ENCODE measurements around the gene CAT. TPM values are rescaled to one million over a fixed set of nuclear protein-coding genes. Genes with fewer than 3 reads are reported as not detected.
A peak's percentile ranks its signal among the peaks of the same experiment; 100 is the strongest.

The CAT gene
- total RNA-seq = 63.6 TPM
- 10 to 100 TPM; 45.6 to 74.4 (median 60.5) TPM for polyA plus RNA-seq (ENCODE audit: insufficient read depth in 1 of 8, insufficient read length in 8 of 8, low replicate concordance in 1 of 8)
- long read RNA-seq, donor 1, transcript CAT-201 (13 exons, 2,302 nt) = major isoform, 10 of 16 reads
- long read RNA-seq, donor 1, partial matches to known transcripts = 5 of 16 reads
- long read RNA-seq, donor 1, other reads (novel, unspliced or antisense) = 0 of 16 reads
- long read RNA-seq, donor 2, partial matches to known transcripts = 5 of 7 reads
- long read RNA-seq, donor 2, other reads (novel, unspliced or antisense) = 0 of 7 reads
- long read RNA-seq, donor 3, transcript CAT-201 (13 exons, 2,302 nt) = major isoform, 22 of 22 reads
- long read RNA-seq, donor 3, partial matches to known transcripts = 0 of 22 reads
- long read RNA-seq, donor 3, other reads (novel, unspliced or antisense) = 0 of 22 reads
- long read RNA-seq, donor 4, transcript CAT-201 (13 exons, 2,302 nt) = major isoform, 6 of 7 reads
- long read RNA-seq, donor 4, partial matches to known transcripts = 0 of 7 reads
- long read RNA-seq, donor 4, other reads (novel, unspliced or antisense) = 0 of 7 reads
- long read RNA-seq, donor 5, transcript CAT-201 (13 exons, 2,302 nt) = major isoform, 23 of 28 reads
- long read RNA-seq, donor 5, partial matches to known transcripts = 0 of 28 reads
- long read RNA-seq, donor 5, other reads (novel, unspliced or antisense) = 0 of 28 reads
- long read RNA-seq, donor 6, transcript CAT-201 (13 exons, 2,302 nt) = major isoform, 27 of 33 reads
- long read RNA-seq, donor 6, partial matches to known transcripts = 5 of 33 reads
- long read RNA-seq, donor 6, other reads (novel, unspliced or antisense) = 0 of 33 reads
- long read RNA-seq, donor 7, transcript CAT-201 (13 exons, 2,302 nt) = major isoform, 20 of 30 reads
- long read RNA-seq, donor 7, partial matches to known transcripts = 9 of 30 reads
- long read RNA-seq, donor 7, other reads (novel, unspliced or antisense) = 0 of 30 reads
- long read RNA-seq, donor 8, transcript CAT-201 (13 exons, 2,302 nt) = major isoform, 14 of 15 reads
- long read RNA-seq, donor 8, partial matches to known transcripts = 0 of 15 reads
- long read RNA-seq, donor 8, other reads (novel, unspliced or antisense) = 0 of 15 reads
- long read RNA-seq, donor 9, transcript CAT-201 (13 exons, 2,302 nt) = major isoform, 15 of 24 reads
- long read RNA-seq, donor 9, partial matches to known transcripts = 9 of 24 reads
- long read RNA-seq, donor 9, other reads (novel, unspliced or antisense) = 0 of 24 reads
- long read RNA-seq, donor 10, transcript CAT-201 (13 exons, 2,302 nt) = major isoform, 23 of 24 reads
- long read RNA-seq, donor 10, partial matches to known transcripts = 0 of 24 reads
- long read RNA-seq, donor 10, other reads (novel, unspliced or antisense) = 0 of 24 reads
- long read RNA-seq, donor 11, transcript CAT-201 (13 exons, 2,302 nt) = major isoform, 12 of 22 reads
- long read RNA-seq, donor 11, partial matches to known transcripts = 9 of 22 reads
- long read RNA-seq, donor 11, other reads (novel, unspliced or antisense) = 0 of 22 reads

DNA sequence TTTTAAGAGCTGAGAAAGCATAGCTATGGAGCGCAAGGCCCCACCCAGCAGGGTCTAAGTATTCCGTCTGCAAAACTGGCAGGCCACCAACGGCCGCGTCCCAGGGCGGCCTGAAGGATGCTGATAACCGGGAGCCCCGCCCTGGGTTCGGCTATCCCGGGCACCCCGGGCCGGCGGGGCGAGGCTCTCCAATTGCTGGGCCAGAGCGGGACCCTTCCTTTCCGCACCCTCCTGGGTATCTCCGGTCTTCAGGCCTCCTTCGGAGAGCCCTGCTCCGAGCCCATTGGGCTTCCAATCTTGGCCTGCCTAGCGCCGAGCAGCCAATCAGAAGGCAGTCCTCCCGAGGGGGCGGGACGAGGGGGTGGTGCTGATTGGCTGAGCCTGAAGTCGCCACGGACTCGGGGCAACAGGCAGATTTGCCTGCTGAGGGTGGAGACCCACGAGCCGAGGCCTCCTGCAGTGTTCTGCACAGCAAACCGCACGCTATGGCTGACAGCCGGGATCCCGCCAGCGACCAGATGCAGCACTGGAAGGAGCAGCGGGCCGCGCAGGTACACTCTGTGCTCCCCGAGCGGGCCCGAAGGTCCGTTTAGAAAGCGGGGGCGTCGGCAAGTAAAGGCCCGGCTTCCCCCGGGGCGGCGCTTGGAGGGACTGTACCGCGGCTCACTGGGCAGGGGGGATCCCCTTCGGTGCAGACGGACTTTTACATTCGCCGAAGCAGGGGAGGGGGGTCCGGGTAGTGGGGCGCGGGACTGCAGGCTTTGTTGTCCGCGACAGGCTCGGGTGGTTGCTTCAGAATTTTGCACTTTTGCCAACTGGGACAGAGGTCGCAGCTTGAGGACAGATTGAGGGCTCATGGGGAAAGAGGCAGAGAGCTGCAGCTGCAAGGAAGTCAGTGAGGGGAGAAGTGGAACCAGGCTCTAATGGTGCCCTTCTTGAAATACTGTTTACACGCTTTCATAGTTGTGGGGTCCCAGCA is at the start of gene CAT:
Gene CAT (plus strand): TSS at position 406 of the 979 bp plus-strand sequence. CDS start 80 bp downstream, at position 486.
- Histone ChIP-seq H3K36me3 (ENCODE audit: control insufficient read depth, insufficient read depth, low read length) (peaks cover 5% of the 10 kb centered on the region), H3K4me1 (ENCODE audit: control insufficient read depth, insufficient read depth, low read length) (peaks cover 9% of the 10 kb centered on the region), H3K9me3 (replicated peaks; ENCODE audit: control insufficient read depth, low read depth, low read length) (peaks cover 4% of the 10 kb centered on the region), H3K4me3 (ENCODE audit: low read length) (peak within 1 kb of the TSS; percentile 71), H3K27ac (ENCODE audit: low read length) (peak within 1 kb of the TSS; percentile 92), H3K27me3 (ENCODE audit: control insufficient read depth, insufficient read depth, low read length) (no peaks in the 10 kb centered on the region)
- peak; percentile 99 for DNase-seq
- under 1% methylated on average over 59 of the region's 62 CpGs for WGBS (ENCODE audit: insufficient coverage)

DNA sequence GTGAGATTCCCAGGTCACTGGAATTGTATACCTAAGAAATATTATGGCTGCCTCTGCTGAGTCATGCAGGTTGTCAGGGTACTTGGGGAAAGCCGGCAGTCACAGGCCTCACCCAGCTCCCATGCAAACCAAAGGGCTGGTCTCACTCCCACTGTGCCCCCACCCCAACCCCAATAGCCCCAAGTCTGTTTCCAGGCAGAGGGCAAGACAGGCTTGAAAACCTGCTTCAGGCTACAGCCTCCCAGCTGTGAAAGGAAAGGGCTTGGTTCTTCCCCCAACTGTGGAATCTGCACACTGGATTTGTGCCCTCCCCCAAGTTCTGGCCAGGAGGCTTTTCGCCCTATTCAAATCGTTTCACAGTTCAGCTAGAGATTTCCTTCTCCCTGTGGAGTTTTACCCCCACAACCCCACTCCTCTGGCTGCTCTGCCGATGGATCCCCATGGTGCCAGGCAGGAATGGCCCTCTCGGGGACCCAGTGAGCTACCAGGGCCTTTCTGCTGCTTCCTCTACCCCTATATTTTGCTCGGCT is 43.9 kb upstream of the CAT start:
- no peaks in the 10 kb centered on the region for H3K4me1 ChIP-seq (ENCODE audit: control insufficient read depth, insufficient read depth, low read length)
- no peak overlapping the region for H3K4me3 ChIP-seq (ENCODE audit: low read length)
- 62% methylated on average over 3 of the region's 6 CpGs for WGBS (ENCODE audit: insufficient coverage)
- no peaks in the 10 kb centered on the region for H3K36me3 ChIP-seq (ENCODE audit: control insufficient read depth, insufficient read depth, low read length)
- no peaks in the 10 kb centered on the region for H3K27me3 ChIP-seq (ENCODE audit: control insufficient read depth, insufficient read depth, low read length)
- no peaks in the 10 kb centered on the region for H3K9me3 ChIP-seq (replicated peaks; ENCODE audit: control insufficient read depth, low read depth, low read length)
- no peak overlapping the region for H3K27ac ChIP-seq (ENCODE audit: low read length)
- no peak for DNase-seq

DNA sequence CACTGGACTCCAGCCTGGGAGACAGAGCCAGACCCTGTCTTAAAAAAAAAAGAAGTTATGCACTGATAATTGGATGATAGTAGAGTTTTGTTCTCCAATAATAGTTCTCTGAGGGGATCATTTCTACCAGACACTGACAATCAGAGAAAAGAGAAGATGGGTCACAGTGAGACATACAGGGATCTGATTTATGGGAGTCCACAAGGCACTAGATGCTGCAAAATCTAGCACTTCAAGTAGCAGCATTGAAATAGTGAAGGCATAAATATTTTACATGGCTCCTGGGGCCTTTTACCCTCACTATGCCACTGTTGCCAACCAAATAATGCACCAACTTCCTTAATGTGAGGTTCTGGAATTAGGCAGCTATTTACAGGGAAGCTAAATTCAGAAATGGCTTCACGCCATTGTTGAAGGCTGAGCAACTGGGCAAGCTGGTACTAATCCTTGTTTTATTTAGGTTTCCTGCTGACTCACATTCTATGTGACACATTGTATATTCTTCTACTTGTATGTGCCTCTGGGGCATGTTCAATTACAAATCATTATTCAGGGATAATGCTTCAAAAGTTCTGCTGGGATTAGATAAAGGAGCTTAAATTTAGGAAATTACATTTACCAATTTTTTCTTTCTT is 42.7 kb upstream of the CAT start:
- Histone ChIP-seq H3K9me3 (replicated peaks; ENCODE audit: control insufficient read depth, low read depth, low read length) (no peaks in the 10 kb centered on the region), H3K4me3 (ENCODE audit: low read length) (no peak overlapping the region), H3K36me3 (ENCODE audit: control insufficient read depth, insufficient read depth, low read length) (no peaks in the 10 kb centered on the region), H3K27ac (ENCODE audit: low read length) (no peak overlapping the region), H3K27me3 (ENCODE audit: control insufficient read depth, insufficient read depth, low read length) (no peaks in the 10 kb centered on the region), H3K4me1 (ENCODE audit: control insufficient read depth, insufficient read depth, low read length) (no peaks in the 10 kb centered on the region)
- peak; percentile 25 for DNase-seq
- WGBS (ENCODE audit: insufficient coverage) = no CpG with 5 or more reads among the region's 1 CpG

DNA sequence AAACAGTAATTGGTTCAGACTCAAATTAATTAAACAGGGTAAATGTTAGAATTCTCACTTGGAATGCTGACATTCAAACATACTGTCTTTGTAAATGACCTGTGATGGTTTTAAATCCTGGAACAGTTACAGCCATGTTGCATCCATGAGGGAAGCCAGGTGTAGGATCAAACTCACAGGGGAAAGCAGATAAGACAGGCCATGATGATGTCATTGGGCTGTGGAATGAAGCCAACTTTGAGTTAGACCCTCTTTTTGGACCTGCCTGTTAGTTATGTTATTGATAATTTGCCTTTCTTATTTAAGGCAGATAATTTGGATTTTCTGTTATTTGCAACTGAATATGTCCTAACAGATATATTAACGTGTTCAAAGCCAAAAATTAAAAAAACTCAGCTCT is 41.6 kb upstream of the CAT start:
- Histone ChIP-seq H3K4me3 (ENCODE audit: low read length) (no peak overlapping the region), H3K36me3 (ENCODE audit: control insufficient read depth, insufficient read depth, low read length) (no peaks in the 10 kb centered on the region), H3K9me3 (replicated peaks; ENCODE audit: control insufficient read depth, low read depth, low read length) (no peaks in the 10 kb centered on the region), H3K4me1 (ENCODE audit: control insufficient read depth, insufficient read depth, low read length) (no peaks in the 10 kb centered on the region), H3K27me3 (ENCODE audit: control insufficient read depth, insufficient read depth, low read length) (no peaks in the 10 kb centered on the region), H3K27ac (ENCODE audit: low read length) (no peak overlapping the region)
- WGBS (ENCODE audit: insufficient coverage) = no CpG with 5 or more reads among the region's 1 CpG
- no peak for DNase-seq

DNA sequence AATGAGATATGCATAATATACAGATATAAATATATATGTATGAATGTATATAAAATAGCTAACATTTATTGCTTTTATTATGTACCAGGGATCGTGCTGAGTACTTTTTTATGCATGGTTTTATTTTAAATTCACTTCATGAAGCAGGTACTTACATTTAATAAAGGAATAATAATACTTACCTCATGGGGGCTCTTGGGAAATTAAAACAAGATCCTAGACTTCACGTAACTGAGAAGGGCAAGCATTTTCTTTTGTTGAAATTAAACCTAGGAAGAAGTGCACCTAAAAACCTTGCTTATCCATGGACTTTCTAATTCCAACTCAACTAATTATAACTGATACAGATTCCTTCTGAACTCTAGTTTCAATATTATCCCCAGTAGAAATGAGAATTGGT is 40.9 kb upstream of the CAT start:
- Histone ChIP-seq H3K27me3 (ENCODE audit: control insufficient read depth, insufficient read depth, low read length) (no peaks in the 10 kb centered on the region), H3K27ac (ENCODE audit: low read length) (no peak overlapping the region), H3K36me3 (ENCODE audit: control insufficient read depth, insufficient read depth, low read length) (no peaks in the 10 kb centered on the region), H3K9me3 (replicated peaks; ENCODE audit: control insufficient read depth, low read depth, low read length) (no peaks in the 10 kb centered on the region), H3K4me1 (ENCODE audit: control insufficient read depth, insufficient read depth, low read length) (no peaks in the 10 kb centered on the region), H3K4me3 (ENCODE audit: low read length) (no peak overlapping the region)
- no CpG with 5 or more reads among the region's 2 CpGs for WGBS (ENCODE audit: insufficient coverage)
- no peak for DNase-seq

DNA sequence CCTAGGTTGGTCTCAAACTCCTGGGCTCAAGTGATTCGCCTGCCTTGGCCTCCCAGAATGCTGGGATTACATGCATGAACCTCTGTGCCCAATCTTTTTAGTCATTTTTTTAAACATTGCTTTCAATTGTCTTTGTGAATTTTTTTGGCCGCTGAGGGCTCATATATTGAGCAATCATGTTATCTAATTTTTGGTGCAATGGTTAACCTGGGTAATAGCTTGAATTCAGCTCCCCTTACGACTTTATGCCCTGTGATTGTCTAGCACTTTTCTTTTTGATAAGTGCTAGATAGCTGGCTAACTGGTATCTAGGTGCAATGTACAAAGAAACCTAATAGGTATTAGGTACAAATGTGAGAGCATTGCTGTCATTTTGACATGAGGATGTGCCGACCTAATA is 35.3 kb upstream of the CAT start:
- no peak for DNase-seq
- H3K9me3 ChIP-seq (replicated peaks; ENCODE audit: control insufficient read depth, low read depth, low read length) = no peaks in the 10 kb centered on the region
- H3K27ac ChIP-seq (ENCODE audit: low read length) = no peak overlapping the region
- WGBS (ENCODE audit: insufficient coverage) = 61% methylated on average over 2 of the region's 4 CpGs
- peaks cover 2% of the 10 kb centered on the region for H3K27me3 ChIP-seq (ENCODE audit: control insufficient read depth, insufficient read depth, low read length)
- no peak overlapping the region for H3K4me3 ChIP-seq (ENCODE audit: low read length)
- no peaks in the 10 kb centered on the region for H3K36me3 ChIP-seq (ENCODE audit: control insufficient read depth, insufficient read depth, low read length)
- H3K4me1 ChIP-seq (ENCODE audit: control insufficient read depth, insufficient read depth, low read length) = no peaks in the 10 kb centered on the region

DNA sequence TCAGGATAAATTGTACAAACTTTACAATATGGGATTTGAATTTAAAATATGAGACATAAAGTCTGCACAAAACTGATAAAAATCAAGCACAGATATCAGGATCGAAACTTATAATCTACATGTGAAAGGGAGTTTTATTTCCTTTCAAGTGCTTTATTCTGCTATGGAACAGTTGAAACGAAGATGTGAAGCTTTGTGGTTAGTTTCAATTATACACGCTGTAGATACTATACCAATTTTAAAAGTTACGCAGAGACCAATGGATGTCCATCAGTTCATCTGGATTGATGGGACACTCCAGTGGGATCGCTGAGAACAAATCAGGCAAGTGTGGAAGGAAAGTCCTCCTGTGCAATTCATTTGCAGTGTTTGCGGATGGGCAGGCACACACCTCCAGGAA is 34.5 kb upstream of the CAT start:
- Histone ChIP-seq H3K27ac (ENCODE audit: low read length) (no peak overlapping the region), H3K4me3 (ENCODE audit: low read length) (no peak overlapping the region), H3K4me1 (ENCODE audit: control insufficient read depth, insufficient read depth, low read length) (no peaks in the 10 kb centered on the region), H3K9me3 (replicated peaks; ENCODE audit: control insufficient read depth, low read depth, low read length) (no peaks in the 10 kb centered on the region), H3K27me3 (ENCODE audit: control insufficient read depth, insufficient read depth, low read length) (peaks cover 2% of the 10 kb centered on the region), H3K36me3 (ENCODE audit: control insufficient read depth, insufficient read depth, low read length) (no peaks in the 10 kb centered on the region)
- DNase-seq = no peak
- 95% methylated on average over 3 of the region's 6 CpGs for WGBS (ENCODE audit: insufficient coverage)

DNA sequence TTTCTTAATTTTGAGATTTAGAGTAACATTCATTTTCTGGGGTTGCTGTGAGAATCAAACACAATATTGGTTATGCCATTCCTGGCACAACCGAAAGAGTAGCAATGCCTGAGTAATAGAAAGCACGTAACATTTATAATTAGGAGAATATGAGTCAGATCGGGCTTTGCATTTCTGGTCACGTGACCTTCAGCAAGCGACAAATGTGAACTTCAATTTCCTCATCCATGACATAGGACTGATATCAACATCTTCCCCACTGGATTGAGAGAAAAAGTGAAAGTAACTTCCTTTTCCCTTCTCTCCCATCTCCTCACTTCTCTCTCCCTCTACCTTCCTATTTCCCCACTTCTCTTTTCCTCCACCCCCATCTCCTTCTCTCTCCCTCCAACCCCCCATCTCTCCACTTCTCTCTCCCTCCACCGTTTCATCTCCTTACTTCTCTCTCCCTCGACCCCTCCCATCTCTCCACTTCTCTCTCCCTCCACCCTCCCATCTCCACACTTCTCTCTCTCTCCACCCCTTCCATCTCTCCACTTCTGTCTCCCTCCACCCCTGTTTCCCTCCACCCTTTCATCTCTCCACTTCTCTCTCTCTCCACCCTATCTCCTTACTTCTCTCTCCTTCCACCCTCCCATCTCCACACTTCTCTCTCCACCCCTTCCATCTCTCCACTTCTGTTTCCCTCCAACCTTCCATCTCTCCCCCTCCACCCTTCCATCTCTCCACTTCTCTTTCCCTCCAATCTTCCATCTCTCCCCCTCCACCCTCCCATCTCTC is 33.5 kb upstream of the CAT start:
- Histone ChIP-seq H3K4me1 (ENCODE audit: control insufficient read depth, insufficient read depth, low read length) (no peaks in the 10 kb centered on the region), H3K9me3 (replicated peaks; ENCODE audit: control insufficient read depth, low read depth, low read length) (no peaks in the 10 kb centered on the region), H3K27me3 (ENCODE audit: control insufficient read depth, insufficient read depth, low read length) (peaks cover 2% of the 10 kb centered on the region), H3K27ac (ENCODE audit: low read length) (no peak overlapping the region), H3K4me3 (ENCODE audit: low read length) (no peak overlapping the region), H3K36me3 (ENCODE audit: control insufficient read depth, insufficient read depth, low read length) (no peaks in the 10 kb centered on the region)
- WGBS (ENCODE audit: insufficient coverage) = 57% methylated on average over 2 of the region's 7 CpGs
- DNase-seq = no peak

All from muscle of leg (tissue), 16 donors.